CD4-positive, alpha-beta T cell (primary cell): ENCODE results near the gene PET100. TPM values are rescaled to one million over a fixed set of nuclear protein-coding genes. Genes with fewer than 3 reads are reported as not detected.

Experiments used
- ATAC-seq: fragments of 200-7000 bp; cut with Tn5 transposase; one replicate; pipeline ENCODE4 v1.10.0; 2022; ENCODE audit warnings: mild to moderate bottlenecking; ENCODE audit not compliant: poor library complexity
- CTCF ChIA-PET: fragments of 350-600 bp; sonication (Branson Sonifier 250); formaldehyde crosslinking; loops from one replicate; lab custom pipeline; 2021; ENCODE audit warnings: antibody characterized with exemption, inconsistent platforms; lab: Charles Lee
- POLR2A ChIA-PET: fragments of 350-600 bp; sonication (Branson Sonifier 250); formaldehyde crosslinking; loops from one replicate; lab custom pipeline; 2021; ENCODE audit warnings: antibody characterized with exemption, inconsistent platforms; lab: Charles Lee
- DNase-seq, 14 experiments: peaks; one replicate each; pipeline ENCODE4 v3.0.0-alpha.2; 2013 to 2020; ENCODE audit warnings: mixed read lengths in 2 of 14
- H3K27ac ChIP-seq, 2 donors: one replicate each; pipeline versions ENCODE4 v1.5.1 to v1.7.0; 2013; ENCODE audit warnings: low read length in 2 of 2, low read depth in 1 of 2, mild to moderate bottlenecking in 1 of 2
- H3K27me3 ChIP-seq, 2 experiments: 1 replicate in 1 of 2; 2 replicates in 1 of 2; pipeline versions ENCODE4 v1.6.1 to v1.7.0; 2013; ENCODE audit warnings: low read length in 2 of 2, control low read depth in 1 of 2, mild to moderate bottlenecking in 1 of 2, moderate library complexity in 1 of 2; ENCODE audit not compliant: insufficient read depth in 2 of 2, control insufficient read depth in 1 of 2
- H3K36me3 ChIP-seq: one replicate; pipeline ENCODE4 v1.6.1; 2013; ENCODE audit warnings: low read length, control low read depth; ENCODE audit not compliant: insufficient read depth
- H3K4me1 ChIP-seq: one replicate; pipeline ENCODE4 v1.6.1; 2013; ENCODE audit warnings: low read length, control low read depth; ENCODE audit not compliant: insufficient read depth
- H3K4me3 ChIP-seq: one replicate; pipeline ENCODE4 v1.5.1; 2013; ENCODE audit warnings: mild to moderate bottlenecking, low read length, moderate library complexity
- H3K9me3 ChIP-seq, 2 experiments: 1 replicate in 1 of 2; 2 replicates in 1 of 2; pipeline versions ENCODE4 v1.6.1 to v1.7.0; 2013; ENCODE audit warnings: low read length in 2 of 2, mild to moderate bottlenecking in 2 of 2, control low read depth in 1 of 2, moderate library complexity in 1 of 2; ENCODE audit not compliant: control insufficient read depth in 1 of 2, insufficient read depth in 1 of 2
- H3K27ac Mint-ChIP-seq: one replicate; pipeline ENCODE4 v1.8.0; 2020; ENCODE audit warnings: mixed read lengths
- H3K27me3 Mint-ChIP-seq: one replicate; pipeline ENCODE4 v1.8.0; 2021; ENCODE audit warnings: mixed read lengths
- H3K36me3 Mint-ChIP-seq: one replicate; pipeline ENCODE4 v1.8.0; 2021; ENCODE audit warnings: low read depth, mixed read lengths
- H3K4me1 Mint-ChIP-seq: one replicate; pipeline ENCODE4 v1.8.0; 2021; ENCODE audit warnings: low read depth, mixed read lengths
- H3K4me3 Mint-ChIP-seq: one replicate; pipeline ENCODE4 v1.8.0; 2020; ENCODE audit warnings: mild to moderate bottlenecking, mixed read lengths
- H3K9me3 Mint-ChIP-seq: one replicate; pipeline ENCODE4 v1.8.0; 2020; ENCODE audit warnings: mixed read lengths
- CTCF ChIP-seq: fragments of 200-600 bp; IDR thresholded peaks from one replicate; pipeline ENCODE4 v1.8.0; 2022; ENCODE audit warnings: antibody characterized with exemption, mild to moderate bottlenecking
- intact Hi-C, 2 experiments: fragments of 100-400 bp; cut with DNase I in 1 of 2; cut with micrococcal nuclease in 1 of 2; formaldehyde crosslinking; loops; one replicate each; pipeline versions ENCODE4 v1.15.1 to v1.9.0; 2023 to 2025; cut with DNase I, micrococcal nuclease
- total RNA-seq, 174 experiments: library from RNA in 2 of 174; stranded (reverse) in 2 of 174; gene quantifications; one replicate each; pipeline ENCODE4 v1.2.3 and lab custom pipeline; 2021 to 2026

Gene PET100
- total RNA-seq, 2 experiments from 2014 or later, result 178 to 188 TPM

- intact Hi-C loops, result loop anchor here in 1 of 2 experiments (10.0 kb wide), 1 partner anchor 552 kb away; no protein-coding TSS in a partner anchor
- no peaks in the 10 kb centered on the region for H3K9me3 Mint-ChIP-seq
- POLR2A ChIA-PET, result interaction anchor here (0.7 to 1.2 kb wide), 3 partner anchors 23 to 126 kb away, joined by 3 to 6 read pairs (median 3); partner anchors contain the start of genes PCP2 and TRAPPC5
- Histone ChIP-seq H3K9me3 (no peaks in the 10 kb centered on the region), H3K27me3 (no peaks in the 10 kb centered on the region), H3K4me1 (peaks cover 28% of the 10 kb centered on the region), H3K27ac (peak overlapping the region in 1 of 2 donors; percentile 30), H3K4me3 (no peak overlapping the region), H3K36me3 (no peaks in the 10 kb centered on the region)
- DNase-seq (peak in 4 of 14 experiments; percentile 19 to 73 (median 44)), ATAC-seq (no peak)
- H3K4me3 Mint-ChIP-seq, result no peak overlapping the region
- H3K27ac Mint-ChIP-seq, result peak overlapping the region; percentile 72
- peaks cover 21% of the 10 kb centered on the region for H3K4me1 Mint-ChIP-seq
- H3K27me3 Mint-ChIP-seq, result no peaks in the 10 kb centered on the region
- no peaks in the 10 kb centered on the region for H3K36me3 Mint-ChIP-seq
- CTCF ChIA-PET, result interaction anchor here (1.3 to 3.8 kb wide), 2 partner anchors 23 kb away, joined by 9 to 16 read pairs; partner anchors contain the start of gene TRAPPC5
- TF ChIP-seq CTCF, result no peak
Measured at GRCh38 chr19:7657131-7657751, 27.6 kb downstream of the PET100 start.

- H3K36me3 ChIP-seq, result no peaks in the 10 kb centered on the region
- no peak for TF ChIP-seq CTCF
- intact Hi-C loops, result loop anchor here in 1 of 2 experiments (10.0 kb wide), 1 partner anchor 553 kb away; no protein-coding TSS in a partner anchor
- ChIA-PET POLR2A (interaction anchor here (0.8 to 1.2 kb wide), 2 partner anchors 25 to 31 kb away, joined by 3 read pairs; partner anchors contain the start of gene PCP2), CTCF (interaction anchor here (1.0 to 1.4 kb wide), 3 partner anchors 22 to 141 kb away, joined by 3 to 9 read pairs (median 3); partner anchors contain the start of gene TRAPPC5)
- no peaks in the 10 kb centered on the region for H3K27me3 Mint-ChIP-seq
- no peaks in the 10 kb centered on the region for H3K9me3 ChIP-seq
- peak overlapping the region; percentile 40 for H3K4me3 ChIP-seq
- H3K27me3 ChIP-seq, result no peaks in the 10 kb centered on the region
- H3K27ac ChIP-seq, result peak overlapping the region in 1 of 2 donors; percentile 52
- no peaks in the 10 kb centered on the region for H3K36me3 Mint-ChIP-seq
- H3K4me1 Mint-ChIP-seq, result peaks cover 14% of the 10 kb centered on the region
- peak overlapping the region; percentile 72 for H3K27ac Mint-ChIP-seq
- DNase-seq (peak in 6 of 14 experiments; percentile 27 to 76 (median 60)), ATAC-seq (peak; percentile 95)
- H3K9me3 Mint-ChIP-seq, result no peaks in the 10 kb centered on the region
- peak overlapping the region; percentile 70 for H3K4me3 Mint-ChIP-seq
- H3K4me1 ChIP-seq, result peaks cover 20% of the 10 kb centered on the region
Measured at GRCh38 chr19:7658219-7658686, 28.7 kb downstream of the PET100 start.

DNA sequence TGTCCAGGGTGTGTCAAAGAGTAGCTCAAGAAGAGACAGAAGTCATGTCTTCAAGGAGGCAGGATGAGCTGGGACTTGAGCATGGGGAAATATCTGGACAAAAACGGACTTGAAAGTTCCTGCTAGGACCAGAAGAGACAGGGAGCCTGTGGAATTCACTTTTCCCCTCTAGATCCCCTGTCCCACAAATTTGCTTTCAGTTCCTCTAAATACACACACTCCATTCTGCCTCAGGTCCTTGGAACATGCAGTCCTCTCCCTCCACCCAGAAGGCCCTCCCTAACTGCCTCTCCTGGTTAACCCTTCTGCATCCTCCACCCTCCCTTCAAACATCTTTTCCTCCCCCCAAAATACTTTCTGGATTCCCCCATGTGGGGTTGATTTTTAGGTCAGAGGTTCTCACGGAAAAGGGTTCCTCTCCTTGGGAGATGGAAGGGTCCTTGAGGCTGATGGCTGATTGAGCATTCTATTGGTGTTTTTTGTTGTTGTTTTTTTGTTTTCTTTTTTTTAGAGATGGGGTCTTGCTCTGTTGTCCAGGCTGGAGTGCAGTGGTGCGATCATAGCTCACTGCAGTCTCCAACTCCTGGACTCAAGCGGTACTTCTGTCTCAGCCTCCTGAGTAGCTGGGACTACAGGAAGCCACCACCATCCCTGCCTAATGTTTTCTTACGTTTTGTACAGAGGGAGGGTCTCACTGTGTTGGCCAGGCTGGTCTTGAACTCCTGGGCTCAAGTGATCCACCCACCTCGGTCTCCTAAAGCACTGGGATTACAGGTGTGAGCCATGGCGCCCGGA, 32.3 kb downstream of the PET100 start:
- Mint-ChIP-seq H3K27me3 (peaks cover 3% of the 10 kb centered on the region), H3K27ac (no peak overlapping the region), H3K36me3 (no peaks in the 10 kb centered on the region), H3K4me1 (peaks cover 13% of the 10 kb centered on the region), H3K4me3 (no peak overlapping the region), H3K9me3 (no peaks in the 10 kb centered on the region)
- H3K4me1 ChIP-seq, result peaks cover 20% of the 10 kb centered on the region
- intact Hi-C loops, result no loop called here
- ChIA-PET CTCF (interaction anchor here (0.7 kb wide), 1 partner anchor 503 kb away, joined by 3 read pairs; no protein-coding TSS in a partner anchor), POLR2A (no interaction called here)
- TF ChIP-seq CTCF, result no peak
- H3K4me3 ChIP-seq, result no peak overlapping the region
- ATAC-seq (no peak), DNase-seq (no peak)
- H3K9me3 ChIP-seq, result no peaks in the 10 kb centered on the region
- no peak overlapping the region for H3K27ac ChIP-seq
- H3K27me3 ChIP-seq, result no peaks in the 10 kb centered on the region
- H3K36me3 ChIP-seq, result no peaks in the 10 kb centered on the region
